Breast epithelium (tissue), 4 donors: ENCODE results near the gene TBL1XR1. TPM values are rescaled to one million over a fixed set of nuclear protein-coding genes. Genes with fewer than 3 reads are reported as not detected.

ENCODE experiments used
- DNase-seq, 2 donors: peaks; one replicate each; pipeline ENCODE4 v3.0.0-alpha.2; 2019; ENCODE audit warnings: low spot score in 2 of 2
- H3K27ac ChIP-seq, 2 donors: fragments of 200-600 bp; sonication (generic) in 1 of 2; one replicate each; pipeline ENCODE4 v1.5.1; 2016 to 2019; ENCODE audit warnings: mild to moderate bottlenecking in 1 of 2
- H3K27me3 ChIP-seq, 2 donors: fragments of 200-600 bp; sonication (generic) in 1 of 2; one replicate each; pipeline versions ENCODE4 v1.5.1 to v1.6.0; 2017 to 2019; ENCODE audit warnings: control low read depth in 1 of 2, mild to moderate bottlenecking in 1 of 2
- H3K36me3 ChIP-seq: fragments of 200-600 bp; one replicate; pipeline ENCODE4 v1.5.1; 2019
- H3K4me1 ChIP-seq, 2 donors: fragments of 200-600 bp; sonication (generic); one replicate each; pipeline ENCODE4 v1.5.1; 2016 to 2019; ENCODE audit warnings: control low read depth in 1 of 2
- H3K4me3 ChIP-seq, 3 donors: fragments of 200-600 bp; sonication (generic); 1 replicate in 2 of 3; 2 replicates in 1 of 3; pipeline ENCODE4 v1.5.1; 2016 to 2019; ENCODE audit warnings: mild to moderate bottlenecking in 3 of 3, moderate library complexity in 2 of 3
- H3K9me3 ChIP-seq, 2 donors: fragments of 200-600 bp; sonication (generic) in 1 of 2; one replicate each; pipeline ENCODE4 v1.5.1; 2016 to 2019; ENCODE audit warnings: control low read depth in 1 of 2
- POLR2A ChIP-seq: fragments of 450-650 bp; IDR thresholded peaks from one replicate; pipeline ENCODE4 v1.6.1; 2016; ENCODE audit warnings: antibody characterized with exemption, mild to moderate bottlenecking, moderate library complexity
- POLR2AphosphoS5 ChIP-seq, 3 donors: sonication (generic); formaldehyde crosslinking; IDR thresholded peaks; one replicate each; pipeline ENCODE4 v1.6.1; 2017; ENCODE audit warnings: antibody characterized with exemption in 3 of 3
- intact Hi-C: fragments of 100-400 bp; cut with DNase I; formaldehyde crosslinking; loops from one replicate; pipeline ENCODE4 v1.15.1; 2023; ENCODE audit warnings: low total_unique reads
- total RNA-seq, 3 donors: library from RNA; depleted of rRNA; stranded (reverse); fragments of >200 nt; gene quantifications; one replicate each; pipeline ENCODE4 v1.1.0, GENCODE V29; 2016
- TF ChIP-seq, protein P1 (sequence below), 3 donors: fragments of 450-650 bp; IDR thresholded peaks; one replicate each; pipeline ENCODE4 v1.5.1; 2016 to 2017; ENCODE audit warnings: antibody characterized with exemption in 3 of 3, mild to moderate bottlenecking in 3 of 3, moderate library complexity in 3 of 3

TBL1XR1 gene
- total RNA-seq, 3 donors from 2014 or later = 92.8 to 147 (median 111) TPM

DNA sequence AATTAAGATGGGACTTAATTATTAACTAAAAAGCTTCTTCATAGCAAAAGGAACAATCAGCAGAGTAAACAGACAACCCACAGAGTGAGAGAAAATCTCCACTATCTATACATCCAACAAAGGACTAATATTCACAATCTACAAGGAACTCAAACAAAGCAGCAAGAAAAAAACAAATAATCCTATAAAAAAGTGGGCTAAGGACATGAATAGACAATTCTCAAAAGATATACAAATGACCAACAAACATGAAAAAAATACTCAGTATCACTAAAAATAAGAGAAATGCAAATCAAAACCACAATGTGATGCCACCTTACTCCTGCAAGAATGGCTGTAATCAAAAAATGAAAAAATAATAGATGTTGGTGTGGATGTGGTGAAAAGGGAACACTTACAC lies 103.3 kb downstream of the TBL1XR1 start:
- H3K4me1 ChIP-seq = no peaks in the 10 kb centered on the region
- H3K27ac ChIP-seq = no peak overlapping the region
- H3K27me3 ChIP-seq = no peaks in the 10 kb centered on the region
- no peak for DNase-seq
- peaks cover 6 to 17% of the 10 kb centered on the region in 2 donors for H3K9me3 ChIP-seq
- TF ChIP-seq POLR2A (no peak), POLR2AphosphoS5 (IDR thresholded peaks at IDR 0.05) (no peak)
- TF ChIP-seq, protein P1, sequence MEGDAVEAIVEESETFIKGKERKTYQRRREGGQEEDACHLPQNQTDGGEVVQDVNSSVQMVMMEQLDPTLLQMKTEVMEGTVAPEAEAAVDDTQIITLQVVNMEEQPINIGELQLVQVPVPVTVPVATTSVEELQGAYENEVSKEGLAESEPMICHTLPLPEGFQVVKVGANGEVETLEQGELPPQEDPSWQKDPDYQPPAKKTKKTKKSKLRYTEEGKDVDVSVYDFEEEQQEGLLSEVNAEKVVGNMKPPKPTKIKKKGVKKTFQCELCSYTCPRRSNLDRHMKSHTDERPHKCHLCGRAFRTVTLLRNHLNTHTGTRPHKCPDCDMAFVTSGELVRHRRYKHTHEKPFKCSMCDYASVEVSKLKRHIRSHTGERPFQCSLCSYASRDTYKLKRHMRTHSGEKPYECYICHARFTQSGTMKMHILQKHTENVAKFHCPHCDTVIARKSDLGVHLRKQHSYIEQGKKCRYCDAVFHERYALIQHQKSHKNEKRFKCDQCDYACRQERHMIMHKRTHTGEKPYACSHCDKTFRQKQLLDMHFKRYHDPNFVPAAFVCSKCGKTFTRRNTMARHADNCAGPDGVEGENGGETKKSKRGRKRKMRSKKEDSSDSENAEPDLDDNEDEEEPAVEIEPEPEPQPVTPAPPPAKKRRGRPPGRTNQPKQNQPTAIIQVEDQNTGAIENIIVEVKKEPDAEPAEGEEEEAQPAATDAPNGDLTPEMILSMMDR (IDR thresholded peaks at IDR 0.05) = no peak
- H3K36me3 ChIP-seq = no peaks in the 10 kb centered on the region
- H3K4me3 ChIP-seq = no peak overlapping the region
- intact Hi-C loops = no loop called here

DNA sequence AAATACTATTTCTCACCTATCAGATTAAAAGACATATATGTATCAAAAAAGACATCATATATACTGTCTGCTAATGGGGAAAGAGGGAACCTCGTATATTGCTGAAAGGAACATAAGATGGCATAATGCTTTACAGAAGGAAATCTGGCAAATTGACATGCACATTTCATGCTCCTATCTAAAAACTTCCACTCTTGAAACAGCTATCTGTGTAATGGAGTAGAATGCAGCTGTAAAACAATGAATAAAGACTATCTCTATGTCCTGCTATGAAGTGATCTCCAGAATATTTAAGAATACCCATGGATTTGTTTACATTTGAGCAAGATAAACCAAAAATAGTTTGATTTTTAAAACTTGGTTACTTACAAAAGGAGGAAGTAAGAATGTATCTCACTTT lies 107.4 kb downstream of the TBL1XR1 start:
- no peaks in the 10 kb centered on the region for H3K4me1 ChIP-seq
- H3K9me3 ChIP-seq = peaks cover 0 to 17% of the 10 kb centered on the region in 2 donors
- H3K27me3 ChIP-seq = no peaks in the 10 kb centered on the region
- DNase-seq = no peak
- intact Hi-C loops = no loop called here
- TF ChIP-seq POLR2AphosphoS5 (IDR thresholded peaks at IDR 0.05) (no peak), POLR2A (no peak)
- TF ChIP-seq, protein P1 (IDR thresholded peaks at IDR 0.05) = no peak
- no peak overlapping the region for H3K4me3 ChIP-seq
- no peaks in the 10 kb centered on the region for H3K36me3 ChIP-seq
- no peak overlapping the region for H3K27ac ChIP-seq

DNA sequence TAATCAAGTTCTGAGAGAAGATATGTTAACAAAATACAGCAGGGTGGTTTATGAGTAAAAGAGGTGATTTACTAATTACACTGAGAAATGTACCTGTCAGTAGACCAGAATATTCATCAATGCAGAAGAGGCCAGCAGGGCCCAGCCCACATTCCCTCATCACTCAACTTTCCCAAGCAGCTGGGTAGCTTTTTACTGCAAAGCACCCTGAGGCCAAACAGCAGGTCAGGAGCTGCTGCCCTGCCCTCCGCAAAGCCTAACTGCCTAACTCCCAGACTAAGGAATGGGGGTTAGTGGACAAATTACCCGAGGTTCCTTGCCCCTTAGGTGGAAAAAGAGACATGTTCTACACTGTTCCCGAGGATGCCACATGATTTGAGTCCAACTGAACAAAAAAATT lies 108.2 kb downstream of the TBL1XR1 start:
- no peak overlapping the region for H3K4me3 ChIP-seq
- peaks cover 0 to 17% of the 10 kb centered on the region in 2 donors for H3K9me3 ChIP-seq
- DNase-seq = no peak
- H3K27me3 ChIP-seq = no peaks in the 10 kb centered on the region
- peak overlapping the region; percentile 21 to 50 for H3K27ac ChIP-seq
- H3K36me3 ChIP-seq = no peaks in the 10 kb centered on the region
- H3K4me1 ChIP-seq = no peaks in the 10 kb centered on the region
- no peak for TF ChIP-seq POLR2AphosphoS5 (IDR thresholded peaks at IDR 0.05)
- TF ChIP-seq, protein P1 (IDR thresholded peaks at IDR 0.05) = no peak
- TF ChIP-seq POLR2A = no peak
- intact Hi-C loops = no loop called here

DNA sequence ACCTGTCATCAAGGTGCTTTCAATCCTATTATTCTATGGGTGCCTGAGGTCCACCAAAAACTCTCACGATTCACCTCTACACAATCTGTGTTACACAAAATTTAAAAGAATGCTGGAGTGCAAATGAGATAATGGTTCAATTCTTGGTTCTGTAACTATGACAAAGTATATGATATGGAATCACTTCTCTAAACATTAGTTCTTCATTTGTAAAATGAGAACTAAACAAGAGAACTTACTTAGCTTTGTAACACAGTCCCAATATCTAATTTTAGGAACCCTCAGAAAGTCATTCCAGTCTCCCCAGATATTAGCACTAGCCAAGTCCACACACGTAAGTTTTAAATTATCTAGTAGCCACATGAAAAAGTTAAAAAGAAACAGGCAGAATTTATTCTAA lies 111.5 kb downstream of the TBL1XR1 start:
- Histone ChIP-seq H3K27me3 (no peaks in the 10 kb centered on the region), H3K9me3 (no peaks in the 10 kb centered on the region), H3K4me1 (no peaks in the 10 kb centered on the region), H3K36me3 (no peaks in the 10 kb centered on the region), H3K4me3 (no peak overlapping the region), H3K27ac (no peak overlapping the region)
- intact Hi-C loops = no loop called here
- no peak for DNase-seq
- TF ChIP-seq POLR2AphosphoS5 (IDR thresholded peaks at IDR 0.05) = no peak
- TF ChIP-seq POLR2A = no peak
- TF ChIP-seq, protein P1 (IDR thresholded peaks at IDR 0.05) = no peak

DNA sequence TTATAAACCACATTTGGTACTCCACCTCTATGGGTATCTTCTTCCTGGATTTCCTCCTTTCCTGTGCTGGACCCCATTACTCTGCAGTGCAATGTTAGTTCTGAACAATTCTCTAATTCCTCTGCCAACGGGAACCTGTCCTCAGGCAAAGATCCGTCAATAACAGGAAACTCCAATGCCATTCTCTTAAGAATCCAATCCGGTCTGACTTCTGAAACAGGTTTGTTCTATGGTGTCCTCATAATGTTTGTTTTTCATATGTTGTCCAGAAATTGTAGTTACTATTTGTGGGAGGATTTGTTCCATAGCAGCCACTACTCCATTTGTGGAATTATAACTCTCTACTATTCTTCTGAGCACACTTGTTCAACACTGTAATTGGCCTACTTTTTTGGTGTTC lies 112.7 kb downstream of the TBL1XR1 start:
- no peaks in the 10 kb centered on the region for H3K27me3 ChIP-seq
- TF ChIP-seq POLR2AphosphoS5 (IDR thresholded peaks at IDR 0.05) (no peak), POLR2A (no peak)
- TF ChIP-seq, protein P1 (IDR thresholded peaks at IDR 0.05) = no peak
- H3K4me3 ChIP-seq = no peak overlapping the region
- H3K27ac ChIP-seq = peak overlapping the region in 1 of 2 donors; percentile 48
- no peaks in the 10 kb centered on the region for H3K36me3 ChIP-seq
- intact Hi-C loops = no loop called here
- DNase-seq = no peak
- H3K9me3 ChIP-seq = no peaks in the 10 kb centered on the region
- no peaks in the 10 kb centered on the region for H3K4me1 ChIP-seq
